Hematopoietic multipotent progenitor cell (in vitro differentiated cells): ENCODE data around the gene PAQR5. TPM values are rescaled to one million over a fixed set of nuclear protein-coding genes. Genes with fewer than 3 reads are reported as not detected.
"Not testable (repeated sequence)": the region's sequence is repeated elsewhere in the genome, so short reads cannot be mapped to it uniquely, and the experiment has no call there.

ENCODE experiments used
- DNase-seq, 3 donors: peaks; one replicate each; pipeline ENCODE4 v3.0.0-alpha.2; 2011 to 2015; ENCODE audit warnings: low read depth in 2 of 3, low spot score in 2 of 3
- total RNA-seq: library from RNA; depleted of rRNA; stranded (reverse); fragments of >200 nt; gene quantifications from one replicate; pipeline ENCODE4 v1.2.3, GENCODE V29; 2012

The PAQR5 gene
- total RNA-seq, 1 donor: 0.27 TPM

GRCh38 chr15:69344238-69344637, 45.5 kb downstream of the PAQR5 start:
- no peak for DNase-seq

GRCh38 chr15:69346112-69346511, 47.4 kb downstream of the PAQR5 start:
- DNase-seq: no peak

DNA sequence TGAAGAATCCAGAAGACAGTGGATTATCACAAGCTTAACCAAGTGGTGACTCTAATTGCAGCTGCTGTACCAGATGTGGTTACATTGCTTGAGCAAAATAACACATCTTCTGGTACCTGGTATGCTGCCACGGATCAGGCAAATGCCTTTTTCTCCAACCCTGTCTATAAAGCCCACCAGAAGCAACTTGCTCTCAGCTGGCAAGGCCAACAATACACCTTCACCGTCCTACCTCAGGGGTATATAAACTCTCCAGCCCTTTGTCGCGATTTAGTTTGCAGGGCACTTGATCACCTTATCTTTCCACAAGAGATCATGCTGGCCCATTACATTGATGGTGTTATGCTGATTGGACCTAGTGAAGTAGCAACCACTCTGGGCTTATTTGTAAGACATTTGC, 52.6 kb downstream of the PAQR5 start:
- no peak for DNase-seq

DNA sequence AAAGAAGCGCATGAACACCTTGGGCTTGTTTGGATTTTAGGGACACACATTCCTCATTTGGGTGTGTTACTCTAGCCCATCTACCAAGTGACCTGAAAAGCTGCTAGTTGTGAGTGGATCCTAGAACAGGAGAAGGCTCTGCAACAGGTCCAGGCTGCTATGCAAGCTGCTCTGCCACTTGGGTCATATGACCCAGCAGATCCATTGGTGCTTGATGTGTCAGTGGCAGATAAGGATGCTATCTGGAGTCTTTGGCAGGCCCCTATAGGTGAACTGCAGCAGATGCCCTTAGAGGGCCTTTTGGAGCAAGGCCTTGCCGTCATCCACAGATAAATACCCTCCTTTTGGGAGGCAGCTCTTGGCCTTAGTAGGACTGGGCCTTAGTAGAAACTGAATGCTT, 53.2 kb downstream of the PAQR5 start:
- DNase-seq: no peak

DNA sequence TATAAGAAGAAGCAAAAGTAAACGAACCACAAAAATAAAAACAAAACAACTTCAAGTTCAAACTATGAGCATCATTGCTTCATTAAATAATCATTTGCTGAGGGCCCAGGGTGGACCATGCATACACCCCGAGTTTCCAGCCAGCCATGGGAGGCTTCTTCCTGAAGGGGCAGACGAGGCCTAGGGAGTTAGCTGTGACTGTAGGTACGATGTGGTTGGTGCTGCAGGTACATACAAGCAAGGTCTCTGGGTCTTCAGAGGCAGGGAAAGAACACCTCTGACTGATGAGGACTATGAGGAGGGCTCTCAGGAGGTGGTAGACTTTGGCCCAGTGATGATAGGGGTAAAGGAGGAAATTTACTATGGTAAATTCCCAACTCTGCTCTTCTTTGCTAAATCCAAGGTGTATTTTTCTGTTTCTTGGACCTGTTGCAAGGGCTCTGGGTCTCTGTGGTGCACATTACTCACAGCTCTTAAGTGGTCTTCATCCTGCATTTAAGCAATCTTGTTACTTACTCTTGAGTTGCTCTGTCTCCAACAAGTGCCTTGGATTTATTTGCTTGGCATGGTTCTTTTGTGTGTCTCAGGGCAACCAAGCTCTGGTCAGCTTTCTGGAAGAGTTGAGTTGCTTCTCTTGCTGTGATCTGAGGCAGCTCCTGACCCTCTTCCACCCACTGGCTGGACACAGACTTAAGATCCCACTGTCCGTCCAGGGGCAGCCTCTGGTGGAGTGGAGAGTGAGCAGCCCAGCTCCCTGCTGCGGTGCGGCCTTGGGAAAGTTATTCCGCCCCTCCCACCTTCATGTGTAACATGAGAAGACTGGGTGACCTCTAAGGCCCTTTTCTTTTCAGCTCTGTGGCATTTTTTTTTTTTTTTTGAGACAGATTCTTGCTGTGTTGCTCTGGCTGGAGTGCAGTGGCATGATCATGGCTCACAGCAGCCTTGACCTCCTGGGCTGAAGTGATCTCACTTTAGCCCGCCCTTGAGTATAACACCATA, 59.4 kb downstream of the PAQR5 start:
- DNase-seq: no peak

DNA sequence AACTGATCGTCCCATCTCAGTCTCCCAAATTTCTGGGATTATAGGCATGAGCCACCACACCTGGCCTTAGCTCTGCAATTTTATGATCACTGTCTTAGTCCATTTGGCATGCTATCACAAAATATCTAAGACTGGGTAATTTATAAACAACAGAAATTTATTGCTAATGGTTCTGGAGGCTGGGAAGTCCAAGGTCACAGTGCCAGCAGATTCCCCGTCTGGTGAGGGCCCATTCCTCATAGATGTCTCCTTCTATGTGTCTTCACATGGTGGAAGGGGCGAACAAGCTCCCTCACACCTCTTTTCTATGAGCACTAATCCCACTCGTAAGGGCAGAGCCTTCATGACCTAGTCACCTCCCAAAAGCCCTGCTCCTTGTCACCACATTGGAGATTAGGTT, 60.1 kb downstream of the PAQR5 start:
- DNase-seq: no peak

DNA sequence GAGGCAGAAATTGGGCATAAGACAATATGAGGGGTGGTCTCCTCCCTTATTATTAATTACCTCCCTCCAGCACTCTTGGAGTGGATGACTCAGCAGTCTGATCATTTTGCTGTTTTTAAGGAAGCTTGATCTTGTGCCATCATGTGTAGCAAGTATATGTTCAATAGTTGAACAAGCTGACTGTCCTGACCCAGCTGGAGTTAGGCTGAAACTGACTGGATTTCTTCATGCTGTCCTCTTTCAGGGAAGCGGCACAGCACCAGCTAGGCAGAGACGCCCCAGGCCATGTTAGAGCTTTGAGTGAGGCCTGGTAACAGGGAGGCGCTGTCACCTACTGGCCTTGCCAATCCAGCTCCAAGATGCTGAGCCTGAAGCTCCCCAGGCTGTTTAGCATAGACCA, 61.0 kb downstream of the PAQR5 start:
- no peak for DNase-seq

DNA sequence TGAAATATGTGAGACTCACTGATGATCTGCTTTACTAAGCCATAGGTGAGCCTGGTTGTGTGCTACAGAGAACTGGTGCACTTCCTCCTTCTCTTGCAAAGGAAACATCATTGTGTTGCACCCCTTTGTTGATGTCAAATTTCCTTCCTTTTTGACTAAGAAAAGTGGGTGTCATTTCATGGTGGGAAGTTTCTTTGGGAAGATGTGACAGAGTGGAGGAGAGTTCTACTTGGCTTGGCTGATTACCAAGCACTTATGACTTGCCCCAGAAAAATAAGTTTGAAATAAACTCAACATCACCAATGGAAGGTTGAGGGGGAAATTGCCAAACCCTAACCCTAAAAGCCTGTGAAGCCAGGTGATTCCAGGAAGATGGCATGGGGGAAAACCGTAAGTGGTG, 61.9 kb downstream of the PAQR5 start:
- no peak for DNase-seq

DNA sequence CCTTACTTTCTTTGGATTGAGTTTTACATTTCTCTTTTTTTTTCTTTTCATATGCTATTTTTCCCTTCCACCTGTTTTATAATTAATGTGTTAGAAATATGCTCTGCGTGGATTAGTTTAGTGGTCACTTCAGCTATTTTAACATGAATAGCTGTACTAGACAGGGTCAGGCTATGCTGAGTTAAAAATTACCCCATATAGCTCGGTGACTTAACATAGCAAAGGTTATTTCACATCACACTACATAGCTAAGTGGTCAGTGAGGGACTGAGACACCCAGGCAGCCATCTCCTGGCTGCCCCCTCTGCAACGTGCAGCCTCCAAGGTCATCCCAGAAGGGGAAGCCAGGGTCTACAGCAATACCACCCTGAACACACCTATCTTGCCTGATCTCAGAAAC, 68.5 kb downstream of the PAQR5 start:
- no peak for DNase-seq

- no peak for DNase-seq
These were observed 70.9 kb downstream of the PAQR5 start for GRCh38 chr15:69369631-69370030.

DNA sequence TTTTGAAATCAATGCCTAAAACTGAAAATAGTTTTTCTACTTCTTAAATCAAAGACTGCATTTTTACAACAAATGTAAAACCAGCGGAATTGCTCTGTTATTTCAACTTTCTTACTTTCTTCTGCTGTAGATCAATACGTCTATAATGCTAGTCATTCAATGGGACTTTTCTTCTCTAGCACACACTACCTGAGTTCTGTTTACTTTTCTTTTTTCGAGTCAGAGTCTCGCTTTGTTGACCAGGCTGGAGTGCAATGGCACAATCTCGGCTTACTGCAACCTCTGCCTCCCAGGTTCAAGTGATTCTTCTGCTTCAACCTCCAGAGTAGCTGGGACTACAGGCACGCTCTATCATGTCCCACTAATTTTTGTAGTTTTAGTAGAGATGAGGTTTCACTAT, 74.7 kb downstream of the PAQR5 start:
- DNase-seq: no peak

DNA sequence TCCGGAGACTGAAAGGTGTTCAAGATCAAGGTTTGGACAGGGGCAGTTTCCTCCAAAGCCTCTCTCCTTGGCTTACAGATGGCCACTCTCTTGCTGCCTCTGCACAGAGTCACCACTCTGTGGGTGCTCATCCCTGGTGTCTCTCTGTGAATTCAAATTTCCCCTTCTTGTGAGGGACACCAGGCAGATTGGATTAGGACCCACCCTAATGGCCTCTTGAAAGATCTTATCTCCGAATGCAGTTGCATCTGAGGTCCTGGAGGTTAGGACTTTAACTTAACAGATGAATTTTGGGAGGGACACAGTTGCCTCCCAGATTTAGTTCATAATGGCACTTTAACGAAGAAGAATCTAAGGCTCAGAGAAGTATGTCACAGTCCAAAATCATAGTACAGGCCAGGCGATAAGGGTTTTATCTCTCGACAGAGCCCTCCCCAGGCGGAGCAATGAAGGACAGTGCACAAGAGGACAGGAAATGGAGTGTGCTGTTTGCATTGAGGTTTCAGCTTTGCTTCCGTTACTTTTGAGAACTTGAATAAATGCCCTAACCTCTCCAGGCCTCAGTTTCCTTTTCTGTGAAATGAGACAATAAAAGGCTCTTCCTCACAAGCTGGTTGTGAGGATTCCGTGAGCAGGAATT, 76.6 kb downstream of the PAQR5 start:
- no peak for DNase-seq

GRCh38 chr15:69377216-69377970, 78.7 kb downstream of the PAQR5 start:
- DNase-seq: no peak

GRCh38 chr15:69380100-69380725, 81.5 kb downstream of the PAQR5 start:
- DNase-seq: no peak

DNA sequence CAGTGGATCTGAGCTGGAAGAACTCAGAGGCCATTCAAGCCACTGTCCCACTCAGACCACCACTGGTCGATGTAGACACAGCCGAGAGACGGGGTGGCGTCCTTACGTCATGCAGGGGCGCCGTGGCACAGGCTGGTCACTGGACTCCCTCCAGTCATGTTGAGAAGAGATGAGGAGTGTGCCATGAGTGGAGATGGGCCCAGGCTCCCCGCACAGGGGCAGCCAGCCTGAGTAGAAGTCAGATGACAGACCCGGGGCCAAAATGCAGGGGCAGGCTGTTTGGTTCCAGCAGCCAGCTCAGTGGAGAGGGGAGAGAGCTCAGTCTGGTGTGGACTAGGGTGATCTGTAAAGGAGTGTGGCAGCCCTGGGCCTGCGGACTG, 82.0 kb downstream of the PAQR5 start:
- DNase-seq: no peak

GRCh38 chr15:69382176-69382575, 83.5 kb downstream of the PAQR5 start:
- not testable (repeated sequence) for DNase-seq

GRCh38 chr15:69384066-69384465, 85.4 kb downstream of the PAQR5 start:
- not testable (repeated sequence) for DNase-seq

GRCh38 chr15:69384626-69385598, 86.2 kb downstream of the PAQR5 start:
- no peak for DNase-seq

GRCh38 chr15:69385831-69386230, 87.1 kb downstream of the PAQR5 start:
- DNase-seq: no peak

DNA sequence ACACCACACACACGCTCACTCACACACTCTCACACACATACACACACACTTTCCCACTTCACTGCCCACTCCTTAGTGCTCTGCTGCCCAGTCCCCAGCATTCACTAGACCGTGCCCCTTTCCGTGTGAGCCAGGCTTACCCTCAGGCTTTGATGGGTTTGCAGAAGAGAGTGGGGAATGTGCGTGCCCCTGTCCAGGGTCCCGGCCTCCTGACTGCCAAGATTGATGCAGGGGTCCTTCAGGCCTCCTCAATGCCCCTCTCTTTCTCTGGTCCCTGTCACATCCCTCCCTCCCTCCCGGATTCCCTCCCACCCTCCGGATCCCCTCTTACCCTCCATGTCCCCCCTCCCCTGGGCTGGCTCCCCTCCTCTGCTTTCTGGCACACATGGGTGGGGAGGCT, 87.6 kb downstream of the PAQR5 start:
- DNase-seq: no peak
